GM23338 (cell line): Measurements from ENCODE around the gene POLA2.

Experiments used
- CREB1 ChIP-seq: fragments of 250-450 bp; sonication (Bioruptor Pico); IDR thresholded peaks from 2 replicates; pipeline ENCODE4 v1.5.0; 2020; ENCODE audit warnings: low read depth, mild to moderate bottlenecking, moderate library complexity
- EZH2 ChIP-seq: fragments of 200-600 bp; sonication (generic); IDR thresholded peaks from one replicate; pipeline ENCODE4 v1.8.0; 2017; ENCODE audit warnings: antibody characterized with exemption, mild to moderate bottlenecking, low read depth; ENCODE audit not compliant: unreplicated experiment
- EZH2phosphoT487 ChIP-seq: fragments of 200-600 bp; sonication (generic); IDR thresholded peaks from one replicate; pipeline ENCODE4 v1.8.1; 2018; ENCODE audit warnings: antibody characterized with exemption; ENCODE audit not compliant: unreplicated experiment
- NANOG ChIP-seq: IDR thresholded peaks from 2 replicates; pipeline ENCODE4 v1.6.1; 2016; ENCODE audit warnings: antibody characterized with exemption, borderline replicate concordance
- POLR2AphosphoS5 ChIP-seq: IDR thresholded peaks from 2 replicates; pipeline ENCODE4 v1.6.1; 2016; ENCODE audit warnings: antibody characterized with exemption, low read depth
- STAT1 ChIP-seq: IDR thresholded peaks from one replicate; pipeline ENCODE4 v1.6.1; 2016; ENCODE audit warnings: antibody characterized with exemption; ENCODE audit not compliant: unreplicated experiment
- TF ChIP-seq, protein P1 (sequence below), 2 experiments: fragments of 200-600 bp in 1 of 2; sonication (generic) in 1 of 2; conservative IDR thresholded peaks; 2 replicates each; pipeline versions ENCODE4 v1.5.1 to v1.6.1; 2016 to 2017; ENCODE audit warnings: antibody characterized with exemption in 2 of 2, low read depth in 2 of 2, mild to moderate bottlenecking in 2 of 2, moderate library complexity in 1 of 2
- TF ChIP-seq, protein P2 (sequence below): IDR thresholded peaks from one replicate; pipeline ENCODE4 v1.6.1; 2018; ENCODE audit warnings: antibody characterized with exemption; ENCODE audit not compliant: unreplicated experiment
- TF ChIP-seq, protein P3 (sequence below): fragments of 250-450 bp; sonication (Bioruptor Pico); IDR thresholded peaks from 2 replicates; pipeline ENCODE4 v1.5.0; 2020; ENCODE audit warnings: mild to moderate bottlenecking, moderate library complexity

DNA sequence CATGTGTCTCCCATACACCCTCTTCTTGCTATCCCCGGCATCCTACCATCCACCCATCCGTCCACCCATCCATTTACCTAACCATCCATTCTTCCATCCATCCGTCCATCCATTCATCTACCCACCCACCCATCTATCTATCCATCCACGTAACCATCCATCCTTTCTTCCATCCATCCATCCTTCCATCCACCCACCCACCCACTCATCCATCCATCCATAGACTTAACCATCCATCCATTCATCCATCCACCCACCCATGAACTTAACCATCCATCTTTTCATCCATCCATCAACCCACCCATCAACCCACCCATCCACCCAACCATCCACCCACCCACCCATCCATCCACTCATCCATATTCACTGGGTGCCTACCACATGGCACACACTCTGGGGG is 42.3 kb downstream of the POLA2 start:
- TF ChIP-seq, protein P1, sequence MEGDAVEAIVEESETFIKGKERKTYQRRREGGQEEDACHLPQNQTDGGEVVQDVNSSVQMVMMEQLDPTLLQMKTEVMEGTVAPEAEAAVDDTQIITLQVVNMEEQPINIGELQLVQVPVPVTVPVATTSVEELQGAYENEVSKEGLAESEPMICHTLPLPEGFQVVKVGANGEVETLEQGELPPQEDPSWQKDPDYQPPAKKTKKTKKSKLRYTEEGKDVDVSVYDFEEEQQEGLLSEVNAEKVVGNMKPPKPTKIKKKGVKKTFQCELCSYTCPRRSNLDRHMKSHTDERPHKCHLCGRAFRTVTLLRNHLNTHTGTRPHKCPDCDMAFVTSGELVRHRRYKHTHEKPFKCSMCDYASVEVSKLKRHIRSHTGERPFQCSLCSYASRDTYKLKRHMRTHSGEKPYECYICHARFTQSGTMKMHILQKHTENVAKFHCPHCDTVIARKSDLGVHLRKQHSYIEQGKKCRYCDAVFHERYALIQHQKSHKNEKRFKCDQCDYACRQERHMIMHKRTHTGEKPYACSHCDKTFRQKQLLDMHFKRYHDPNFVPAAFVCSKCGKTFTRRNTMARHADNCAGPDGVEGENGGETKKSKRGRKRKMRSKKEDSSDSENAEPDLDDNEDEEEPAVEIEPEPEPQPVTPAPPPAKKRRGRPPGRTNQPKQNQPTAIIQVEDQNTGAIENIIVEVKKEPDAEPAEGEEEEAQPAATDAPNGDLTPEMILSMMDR (conservative IDR thresholded peaks at IDR 0.05; ENCODE audit: low read depth in 2 of 2), result no peak
- TF ChIP-seq STAT1 (no peak), POLR2AphosphoS5 (no peak), EZH2 (no peak), CREB1 (CRISPR knock-in tag) (no peak), EZH2phosphoT487 (no peak), NANOG (no peak)
- TF ChIP-seq, protein P2, sequence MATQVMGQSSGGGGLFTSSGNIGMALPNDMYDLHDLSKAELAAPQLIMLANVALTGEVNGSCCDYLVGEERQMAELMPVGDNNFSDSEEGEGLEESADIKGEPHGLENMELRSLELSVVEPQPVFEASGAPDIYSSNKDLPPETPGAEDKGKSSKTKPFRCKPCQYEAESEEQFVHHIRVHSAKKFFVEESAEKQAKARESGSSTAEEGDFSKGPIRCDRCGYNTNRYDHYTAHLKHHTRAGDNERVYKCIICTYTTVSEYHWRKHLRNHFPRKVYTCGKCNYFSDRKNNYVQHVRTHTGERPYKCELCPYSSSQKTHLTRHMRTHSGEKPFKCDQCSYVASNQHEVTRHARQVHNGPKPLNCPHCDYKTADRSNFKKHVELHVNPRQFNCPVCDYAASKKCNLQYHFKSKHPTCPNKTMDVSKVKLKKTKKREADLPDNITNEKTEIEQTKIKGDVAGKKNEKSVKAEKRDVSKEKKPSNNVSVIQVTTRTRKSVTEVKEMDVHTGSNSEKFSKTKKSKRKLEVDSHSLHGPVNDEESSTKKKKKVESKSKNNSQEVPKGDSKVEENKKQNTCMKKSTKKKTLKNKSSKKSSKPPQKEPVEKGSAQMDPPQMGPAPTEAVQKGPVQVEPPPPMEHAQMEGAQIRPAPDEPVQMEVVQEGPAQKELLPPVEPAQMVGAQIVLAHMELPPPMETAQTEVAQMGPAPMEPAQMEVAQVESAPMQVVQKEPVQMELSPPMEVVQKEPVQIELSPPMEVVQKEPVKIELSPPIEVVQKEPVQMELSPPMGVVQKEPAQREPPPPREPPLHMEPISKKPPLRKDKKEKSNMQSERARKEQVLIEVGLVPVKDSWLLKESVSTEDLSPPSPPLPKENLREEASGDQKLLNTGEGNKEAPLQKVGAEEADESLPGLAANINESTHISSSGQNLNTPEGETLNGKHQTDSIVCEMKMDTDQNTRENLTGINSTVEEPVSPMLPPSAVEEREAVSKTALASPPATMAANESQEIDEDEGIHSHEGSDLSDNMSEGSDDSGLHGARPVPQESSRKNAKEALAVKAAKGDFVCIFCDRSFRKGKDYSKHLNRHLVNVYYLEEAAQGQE, result no peak
- TF ChIP-seq, protein P3, sequence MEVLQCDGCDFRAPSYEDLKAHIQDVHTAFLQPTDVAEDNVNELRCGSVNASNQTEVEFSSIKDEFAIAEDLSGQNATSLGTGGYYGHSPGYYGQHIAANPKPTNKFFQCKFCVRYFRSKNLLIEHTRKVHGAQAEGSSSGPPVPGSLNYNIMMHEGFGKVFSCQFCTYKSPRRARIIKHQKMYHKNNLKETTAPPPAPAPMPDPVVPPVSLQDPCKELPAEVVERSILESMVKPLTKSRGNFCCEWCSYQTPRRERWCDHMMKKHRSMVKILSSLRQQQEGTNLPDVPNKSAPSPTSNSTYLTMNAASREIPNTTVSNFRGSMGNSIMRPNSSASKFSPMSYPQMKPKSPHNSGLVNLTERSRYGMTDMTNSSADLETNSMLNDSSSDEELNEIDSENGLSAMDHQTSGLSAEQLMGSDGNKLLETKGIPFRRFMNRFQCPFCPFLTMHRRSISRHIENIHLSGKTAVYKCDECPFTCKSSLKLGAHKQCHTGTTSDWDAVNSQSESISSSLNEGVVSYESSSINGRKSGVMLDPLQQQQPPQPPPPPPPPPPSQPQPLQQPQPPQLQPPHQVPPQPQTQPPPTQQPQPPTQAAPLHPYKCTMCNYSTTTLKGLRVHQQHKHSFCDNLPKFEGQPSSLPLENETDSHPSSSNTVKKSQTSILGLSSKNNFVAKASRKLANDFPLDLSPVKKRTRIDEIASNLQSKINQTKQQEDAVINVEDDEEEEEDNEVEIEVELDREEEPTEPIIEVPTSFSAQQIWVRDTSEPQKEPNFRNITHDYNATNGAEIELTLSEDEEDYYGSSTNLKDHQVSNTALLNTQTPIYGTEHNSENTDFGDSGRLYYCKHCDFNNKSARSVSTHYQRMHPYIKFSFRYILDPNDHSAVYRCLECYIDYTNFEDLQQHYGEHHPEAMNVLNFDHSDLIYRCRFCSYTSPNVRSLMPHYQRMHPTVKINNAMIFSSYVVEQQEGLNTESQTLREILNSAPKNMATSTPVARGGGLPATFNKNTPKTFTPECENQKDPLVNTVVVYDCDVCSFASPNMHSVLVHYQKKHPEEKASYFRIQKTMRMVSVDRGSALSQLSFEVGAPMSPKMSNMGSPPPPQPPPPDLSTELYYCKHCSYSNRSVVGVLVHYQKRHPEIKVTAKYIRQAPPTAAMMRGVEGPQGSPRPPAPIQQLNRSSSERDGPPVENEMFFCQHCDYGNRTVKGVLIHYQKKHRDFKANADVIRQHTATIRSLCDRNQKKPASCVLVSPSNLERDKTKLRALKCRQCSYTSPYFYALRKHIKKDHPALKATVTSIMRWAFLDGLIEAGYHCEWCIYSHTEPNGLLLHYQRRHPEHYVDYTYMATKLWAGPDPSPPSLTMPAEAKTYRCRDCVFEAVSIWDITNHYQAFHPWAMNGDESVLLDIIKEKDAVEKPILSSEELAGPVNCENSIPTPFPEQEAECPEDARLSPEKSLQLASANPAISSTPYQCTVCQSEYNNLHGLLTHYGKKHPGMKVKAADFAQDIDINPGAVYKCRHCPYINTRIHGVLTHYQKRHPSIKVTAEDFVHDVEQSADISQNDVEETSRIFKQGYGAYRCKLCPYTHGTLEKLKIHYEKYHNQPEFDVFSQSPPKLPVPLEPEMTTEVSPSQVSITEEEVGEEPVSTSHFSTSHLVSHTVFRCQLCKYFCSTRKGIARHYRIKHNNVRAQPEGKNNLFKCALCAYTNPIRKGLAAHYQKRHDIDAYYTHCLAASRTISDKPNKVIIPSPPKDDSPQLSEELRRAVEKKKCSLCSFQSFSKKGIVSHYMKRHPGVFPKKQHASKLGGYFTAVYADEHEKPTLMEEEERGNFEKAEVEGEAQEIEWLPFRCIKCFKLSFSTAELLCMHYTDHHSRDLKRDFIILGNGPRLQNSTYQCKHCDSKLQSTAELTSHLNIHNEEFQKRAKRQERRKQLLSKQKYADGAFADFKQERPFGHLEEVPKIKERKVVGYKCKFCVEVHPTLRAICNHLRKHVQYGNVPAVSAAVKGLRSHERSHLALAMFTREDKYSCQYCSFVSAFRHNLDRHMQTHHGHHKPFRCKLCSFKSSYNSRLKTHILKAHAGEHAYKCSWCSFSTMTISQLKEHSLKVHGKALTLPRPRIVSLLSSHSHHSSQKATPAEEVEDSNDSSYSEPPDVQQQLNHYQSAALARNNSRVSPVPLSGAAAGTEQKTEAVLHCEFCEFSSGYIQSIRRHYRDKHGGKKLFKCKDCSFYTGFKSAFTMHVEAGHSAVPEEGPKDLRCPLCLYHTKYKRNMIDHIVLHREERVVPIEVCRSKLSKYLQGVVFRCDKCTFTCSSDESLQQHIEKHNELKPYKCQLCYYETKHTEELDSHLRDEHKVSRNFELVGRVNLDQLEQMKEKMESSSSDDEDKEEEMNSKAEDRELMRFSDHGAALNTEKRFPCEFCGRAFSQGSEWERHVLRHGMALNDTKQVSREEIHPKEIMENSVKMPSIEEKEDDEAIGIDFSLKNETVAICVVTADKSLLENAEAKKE (CRISPR knock-in tag), result no peak
